Muscle of leg (tissue), 11 donors: ENCODE measurements around the gene TAF13. TPM values are rescaled to one million over a fixed set of nuclear protein-coding genes. Genes with fewer than 3 reads are reported as not detected.
A peak's percentile ranks its signal among the peaks of the same experiment; 100 is the strongest.

Experiments
- DNase-seq: peaks from one replicate; pipeline ENCODE4 v3.0.0; 2013
- H3K27ac ChIP-seq: one replicate; pipeline ENCODE4 v1.5.1; 2013; ENCODE audit warnings: mild to moderate bottlenecking, low read length, control low read depth
- H3K27me3 ChIP-seq: one replicate; pipeline ENCODE4 v1.6.1; 2013; ENCODE audit warnings: low read length; ENCODE audit not compliant: control insufficient read depth, insufficient read depth
- H3K36me3 ChIP-seq: one replicate; pipeline ENCODE4 v1.6.1; 2013; ENCODE audit warnings: low read length; ENCODE audit not compliant: control insufficient read depth, insufficient read depth
- H3K4me1 ChIP-seq: one replicate; pipeline ENCODE4 v1.6.1; 2013; ENCODE audit warnings: low read length; ENCODE audit not compliant: control insufficient read depth, insufficient read depth
- H3K4me3 ChIP-seq: one replicate; pipeline ENCODE4 v1.5.1; 2013; ENCODE audit warnings: low read length, control low read depth
- H3K9me3 ChIP-seq: replicated peaks from 2 replicates; pipeline ENCODE4 v1.6.1; 2013; ENCODE audit warnings: low read depth, low read length; ENCODE audit not compliant: control insufficient read depth
- WGBS: methylation state at CpG from one replicate; pipeline ENCODE4 v1.1.5; 2013; ENCODE audit warnings: missing lambda C conversion rate; ENCODE audit not compliant: insufficient coverage; 5-methylcytosine and 5-hydroxymethylcytosine counted together
- polyA plus RNA-seq, 8 donors: library from polyadenylated mRNA; unstranded; fragments of 120-200 nt; gene quantifications; one replicate each; pipeline versions ENCODE4 v1.2.1 to v1.2.3, GENCODE V29; 2013; ENCODE audit warnings: inconsistent platforms in 1 of 8, low replicate concordance in 1 of 8; ENCODE audit not compliant: insufficient read length in 8 of 8, insufficient read depth in 1 of 8
- total RNA-seq: library from RNA; stranded (reverse); fragments of 120-200 nt; gene quantifications from one replicate; pipeline ENCODE4 v1.2.4, GENCODE V29; 2013

TAF13 gene
- total and polyA plus RNA-seq, 9 donors = 17.7 to 54.4 (median 43.3) TPM

DNA sequence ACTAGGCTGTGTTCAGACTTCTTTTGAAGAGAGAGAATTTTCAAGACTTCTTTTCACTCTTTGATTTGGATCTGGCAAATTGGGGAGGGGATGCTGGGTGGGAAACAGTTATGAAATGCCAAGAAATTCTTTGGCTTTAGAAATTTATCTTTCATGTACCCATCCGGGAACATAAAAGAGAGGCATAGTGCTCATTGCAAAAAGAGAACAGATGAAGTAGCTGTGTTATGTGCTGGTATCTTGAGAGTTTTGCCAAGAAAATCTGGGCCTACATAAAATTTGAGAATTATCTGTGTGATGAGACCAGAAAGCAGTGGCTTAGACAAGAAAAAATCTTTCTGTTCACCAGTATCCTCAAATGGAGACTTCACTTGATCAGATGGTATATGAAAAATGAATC, 19.1 kb upstream of the TAF13 start:
- H3K36me3 ChIP-seq = peaks cover 17% of the 10 kb centered on the region
- H3K27me3 ChIP-seq = no peaks in the 10 kb centered on the region
- H3K9me3 ChIP-seq = no peaks in the 10 kb centered on the region
- H3K4me3 ChIP-seq = no peak overlapping the region
- WGBS = no CpG with 5 or more reads among the region's 1 CpG
- no peak overlapping the region for H3K27ac ChIP-seq
- DNase-seq = no peak
- peaks cover 18% of the 10 kb centered on the region for H3K4me1 ChIP-seq

DNA sequence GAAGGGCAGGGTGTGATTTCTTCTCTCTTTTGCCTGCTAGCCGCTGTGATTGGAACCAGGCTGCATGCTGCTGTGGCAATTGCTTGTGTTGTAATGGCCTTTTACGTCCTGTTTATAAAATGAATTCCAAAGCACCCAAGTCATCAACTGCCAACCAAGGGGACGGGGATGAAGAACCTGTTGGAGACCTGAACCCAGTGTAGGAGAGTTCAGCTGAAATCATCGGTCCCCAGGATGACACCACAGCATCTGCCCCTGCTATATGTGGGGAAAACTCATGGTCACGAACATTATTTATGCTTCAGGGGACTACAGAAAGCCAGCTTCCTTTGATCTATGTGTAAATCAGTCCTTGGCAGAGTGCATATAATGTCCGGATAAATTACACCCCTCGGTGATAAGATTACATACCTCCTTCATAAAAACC, 18.6 kb upstream of the TAF13 start:
- Histone ChIP-seq H3K36me3 (peaks cover 17% of the 10 kb centered on the region), H3K27me3 (no peaks in the 10 kb centered on the region), H3K4me3 (no peak overlapping the region), H3K27ac (no peak overlapping the region), H3K4me1 (peaks cover 20% of the 10 kb centered on the region), H3K9me3 (no peaks in the 10 kb centered on the region)
- 100% methylated on average over 1 of the region's 7 CpGs for WGBS
- DNase-seq = no peak

DNA sequence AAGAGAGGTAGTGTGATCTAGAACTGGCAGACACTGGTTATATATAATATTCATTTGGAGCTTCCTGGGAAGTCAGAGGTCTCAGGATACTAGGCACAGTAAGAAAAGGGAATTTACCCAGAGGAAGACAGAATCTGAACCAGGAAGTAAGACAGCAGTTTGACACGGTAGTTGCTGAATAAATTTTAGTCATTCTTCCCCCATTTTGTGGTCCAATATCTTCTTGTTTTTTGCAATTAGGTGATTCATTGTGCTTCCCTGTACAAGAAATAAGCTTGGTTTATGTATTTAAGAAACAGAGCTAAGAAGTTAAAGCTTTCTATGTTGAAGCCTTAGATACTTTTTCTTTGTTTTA, 16.0 kb upstream of the TAF13 start:
- H3K27ac ChIP-seq = peak overlapping the region; percentile 92
- H3K4me3 ChIP-seq = peak overlapping the region; percentile 61
- H3K36me3 ChIP-seq = peaks cover 17% of the 10 kb centered on the region
- WGBS = no CpG with 5 or more reads among the region's 1 CpG
- H3K27me3 ChIP-seq = no peaks in the 10 kb centered on the region
- no peaks in the 10 kb centered on the region for H3K9me3 ChIP-seq
- H3K4me1 ChIP-seq = peaks cover 28% of the 10 kb centered on the region
- DNase-seq = peak; percentile 30

DNA sequence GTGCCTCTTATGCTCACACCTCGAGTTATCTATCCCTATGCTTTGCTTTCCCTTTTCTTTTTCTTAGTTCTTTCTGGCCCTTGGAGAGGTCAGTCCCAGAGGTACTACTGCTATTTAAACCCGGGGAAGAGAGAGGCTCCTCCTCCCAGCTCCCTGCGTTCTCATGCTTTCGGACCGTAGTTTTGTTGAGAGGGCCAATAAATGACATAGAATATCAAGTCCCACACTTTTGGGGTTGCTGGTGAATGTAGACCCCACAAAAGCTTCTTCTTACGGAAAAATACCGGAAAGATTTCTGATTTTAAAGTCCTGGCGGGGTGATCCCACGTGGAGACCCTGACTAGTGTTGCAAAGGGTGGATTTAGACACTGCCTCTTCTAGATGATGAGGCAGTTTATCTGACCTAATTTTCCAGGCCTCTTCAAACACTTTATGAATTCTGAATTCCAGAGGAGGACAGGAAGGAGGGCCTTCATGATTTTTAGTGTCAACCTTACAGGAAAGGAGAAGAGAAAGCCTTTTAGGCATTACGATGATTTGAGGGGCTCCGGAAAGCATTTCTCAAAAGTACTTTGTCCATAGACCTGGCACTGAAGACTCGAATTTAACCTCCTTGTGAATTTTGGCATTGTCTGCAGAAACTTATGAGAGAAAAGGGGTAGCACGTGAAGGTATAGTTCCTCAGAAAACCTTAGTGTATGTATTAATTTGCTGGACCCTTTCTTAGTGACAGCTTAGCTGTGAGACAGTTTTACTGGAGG, 15.5 kb upstream of the TAF13 start:
- H3K27me3 ChIP-seq = no peaks in the 10 kb centered on the region
- peak; percentile 84 for DNase-seq
- H3K4me3 ChIP-seq = peak overlapping the region; percentile 61
- H3K27ac ChIP-seq = peak overlapping the region; percentile 92
- H3K36me3 ChIP-seq = peaks cover 17% of the 10 kb centered on the region
- peaks cover 28% of the 10 kb centered on the region for H3K4me1 ChIP-seq
- 0% methylated on average over 2 of the region's 13 CpGs for WGBS
- H3K9me3 ChIP-seq = no peaks in the 10 kb centered on the region

DNA sequence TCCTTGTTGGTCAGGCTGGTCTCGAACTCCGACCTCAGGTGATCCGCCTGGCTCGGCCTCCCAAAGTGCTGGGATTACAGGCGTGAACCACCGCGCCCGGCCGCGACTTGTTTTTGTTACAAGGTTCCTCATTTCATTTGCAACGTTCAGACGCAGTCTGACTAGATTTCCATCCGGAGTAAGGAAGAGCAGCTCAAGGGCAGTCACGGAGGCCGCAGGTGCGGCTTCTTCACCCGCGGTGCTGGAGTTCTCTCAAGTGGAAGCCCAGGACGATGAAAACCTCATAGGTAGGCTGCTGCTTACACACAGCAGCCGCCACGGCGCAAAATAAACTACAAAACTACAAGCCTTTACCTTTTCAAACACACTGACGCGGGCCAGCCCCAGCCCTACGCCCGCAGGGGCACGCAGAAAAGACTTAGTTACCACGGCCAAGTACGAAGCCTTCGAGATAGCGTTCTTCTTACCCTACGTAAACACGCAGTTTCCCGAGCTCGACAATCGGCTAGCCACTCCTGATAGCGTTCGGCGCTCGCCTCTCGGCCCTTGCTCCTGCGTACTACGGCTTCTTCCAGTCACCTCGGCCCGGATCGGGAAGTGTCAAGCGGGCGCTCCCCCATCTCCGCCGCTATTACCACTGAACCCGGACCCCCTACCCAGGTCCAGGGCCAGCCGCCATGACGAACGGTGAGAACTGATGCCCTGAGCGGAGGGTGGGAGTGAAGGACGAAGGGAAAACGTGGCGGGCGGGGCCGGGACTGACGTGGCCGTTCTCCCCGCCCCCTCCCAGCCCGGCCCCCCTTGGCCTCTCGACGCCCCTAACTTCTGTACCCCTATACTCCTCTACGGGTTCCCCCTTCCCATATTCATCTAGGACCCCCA, 14.6 kb upstream of the TAF13 start, which contains the start of gene TMEM167B:
TMEM167B (plus strand) TSS at position 569 of the 882 bp plus-strand sequence; CDS start at position 678, 109 bp downstream.
- Histone ChIP-seq H3K27me3 (no peaks in the 10 kb centered on the region), H3K9me3 (no peaks in the 10 kb centered on the region), H3K36me3 (peaks cover 17% of the 10 kb centered on the region), H3K4me1 (peaks cover 28% of the 10 kb centered on the region), H3K4me3 (peak within 1 kb of the TSS; percentile 61), H3K27ac (peak within 1 kb of the TSS; percentile 92)
- WGBS = 10% methylated on average over 42 of the region's 67 CpGs
- peak; percentile 98 for DNase-seq

DNA sequence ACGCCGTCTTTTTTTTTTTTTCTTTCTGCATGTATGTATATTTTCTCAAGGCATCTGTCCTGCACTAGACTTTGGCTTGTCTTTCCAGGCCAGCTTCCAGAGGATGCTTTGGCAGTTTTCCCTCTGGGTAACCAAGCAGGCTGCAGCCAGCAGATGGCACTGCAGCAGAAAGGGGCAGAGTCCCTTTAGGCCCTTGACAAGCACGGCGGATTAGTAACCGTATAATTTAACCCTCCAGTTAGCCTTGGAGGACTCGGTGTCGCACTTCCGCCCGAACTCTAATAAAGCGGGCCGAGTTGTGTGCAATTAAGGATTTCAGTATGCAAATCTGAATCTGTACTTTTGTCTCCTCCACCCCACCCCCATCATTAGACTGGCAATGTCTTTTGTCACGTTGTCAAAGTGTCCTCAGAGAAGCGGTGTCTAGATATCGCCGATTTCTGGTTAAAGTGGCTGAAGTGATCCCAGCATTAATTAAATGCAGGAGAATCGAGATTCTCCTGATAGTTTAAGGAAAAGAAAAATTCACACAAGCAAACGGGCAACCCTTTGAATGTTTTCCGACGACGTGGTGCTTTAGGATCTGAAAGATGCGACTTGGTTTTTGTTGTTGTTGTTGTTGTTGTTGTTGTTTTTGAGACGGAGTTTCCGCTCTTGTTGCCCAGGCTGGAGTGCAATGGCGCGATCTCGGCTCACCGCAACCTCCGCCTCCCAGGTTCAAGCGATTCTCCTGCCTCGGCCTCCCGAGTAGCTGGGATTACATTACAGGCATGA, 13.6 kb upstream of the TAF13 start:
- Histone ChIP-seq H3K4me3 (peak overlapping the region; percentile 15), H3K27ac (peak overlapping the region; percentile 92), H3K9me3 (no peaks in the 10 kb centered on the region), H3K27me3 (no peaks in the 10 kb centered on the region), H3K4me1 (peaks cover 28% of the 10 kb centered on the region), H3K36me3 (peaks cover 14% of the 10 kb centered on the region)
- peak; percentile 86 for DNase-seq
- WGBS = 69% methylated on average over 13 of the region's 31 CpGs

DNA sequence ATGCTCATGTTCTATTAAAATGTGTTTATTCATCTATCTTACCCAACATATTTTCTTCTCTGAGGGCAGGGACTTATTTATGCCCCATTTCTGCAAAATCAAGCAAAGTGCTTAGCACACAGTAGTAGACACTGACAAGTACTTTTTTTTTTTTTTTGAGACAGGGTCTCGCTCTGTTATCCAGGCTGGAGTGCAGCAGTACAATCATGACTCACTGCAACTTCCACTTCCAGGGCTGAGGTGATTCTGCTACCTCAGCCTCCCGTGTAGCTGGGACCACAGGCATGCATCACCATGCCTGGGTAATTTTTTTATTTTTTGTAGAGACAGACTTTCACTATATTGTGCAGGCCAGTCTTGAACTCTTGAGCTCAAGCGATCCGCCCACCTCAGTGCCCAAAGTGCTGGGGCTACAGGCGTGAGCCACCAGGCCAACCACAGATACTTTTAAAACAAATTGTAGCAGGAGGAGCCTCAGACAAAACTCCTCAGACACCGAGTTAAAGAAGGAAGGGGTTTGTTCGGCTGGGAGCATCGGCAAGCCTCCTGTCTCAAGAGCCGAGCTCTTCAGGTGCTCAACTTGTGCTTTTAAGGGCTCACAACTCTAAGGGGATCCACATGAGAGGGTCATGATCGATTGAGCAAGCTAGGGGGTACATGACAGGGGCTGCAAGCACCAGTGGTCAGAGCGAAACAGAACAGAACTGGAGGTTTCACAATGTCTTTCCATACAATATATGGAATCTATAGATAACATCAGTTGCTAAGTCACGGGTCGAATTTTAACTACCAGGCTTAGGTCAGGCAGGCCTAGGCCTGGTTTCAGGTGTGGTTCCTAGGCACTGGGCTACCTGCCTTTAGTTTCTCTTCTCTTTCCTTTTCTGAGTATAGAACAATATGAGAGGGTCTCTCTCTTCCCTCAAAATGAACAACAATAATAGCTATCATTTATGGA, 9.0 kb upstream of the TAF13 start:
- H3K4me1 ChIP-seq = peaks cover 13% of the 10 kb centered on the region
- no peak for DNase-seq
- no peak overlapping the region for H3K4me3 ChIP-seq
- no peak overlapping the region for H3K27ac ChIP-seq
- H3K27me3 ChIP-seq = no peaks in the 10 kb centered on the region
- no peaks in the 10 kb centered on the region for H3K9me3 ChIP-seq
- 71% methylated on average over 5 of the region's 13 CpGs for WGBS
- H3K36me3 ChIP-seq = no peaks in the 10 kb centered on the region

DNA sequence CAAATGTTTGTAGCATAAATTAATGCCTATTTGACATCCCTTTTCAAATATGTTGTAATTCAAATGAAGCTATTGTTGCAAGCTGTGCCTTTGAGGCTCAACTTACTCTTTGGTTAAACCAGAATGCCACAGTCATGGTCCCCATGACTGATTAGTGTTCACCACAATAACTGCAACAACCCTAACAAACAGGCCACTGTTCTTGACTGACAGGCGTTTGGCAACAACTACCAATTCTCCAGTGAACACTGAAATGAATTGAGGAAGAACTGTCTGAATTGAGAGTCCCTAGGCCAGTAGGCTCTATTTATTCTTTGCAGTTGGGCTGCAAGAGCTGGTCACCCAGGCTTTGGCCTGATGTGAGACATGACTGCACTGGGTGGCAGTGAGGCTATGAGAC, 8.1 kb upstream of the TAF13 start:
- Histone ChIP-seq H3K9me3 (no peaks in the 10 kb centered on the region), H3K27ac (no peak overlapping the region), H3K27me3 (no peaks in the 10 kb centered on the region), H3K4me1 (peaks cover 4% of the 10 kb centered on the region), H3K4me3 (no peak overlapping the region), H3K36me3 (no peaks in the 10 kb centered on the region)
- DNase-seq = peak; percentile 15
- 20% methylated on average over 1 of the region's 1 CpG for WGBS

DNA sequence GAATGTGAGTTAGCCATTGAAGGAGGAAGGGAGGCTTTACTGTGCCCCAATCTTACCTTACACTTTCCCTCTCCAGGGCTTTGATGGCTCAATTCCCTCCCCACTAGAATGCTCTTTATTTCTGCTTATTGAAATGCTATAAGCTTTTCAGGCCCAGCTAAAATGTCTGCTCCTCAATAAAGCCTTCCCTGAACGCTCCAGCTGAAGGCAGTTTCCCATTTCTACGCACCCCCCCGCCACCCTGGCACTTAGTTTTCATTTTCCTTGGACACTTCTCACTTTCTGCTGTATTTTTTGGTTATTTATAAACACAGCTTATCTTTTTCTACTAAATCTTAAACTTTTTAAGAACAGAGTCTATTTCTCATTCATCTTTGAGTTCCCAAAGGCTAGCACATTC, 7.7 kb upstream of the TAF13 start:
- no peaks in the 10 kb centered on the region for H3K27me3 ChIP-seq
- H3K4me1 ChIP-seq = no peaks in the 10 kb centered on the region
- H3K36me3 ChIP-seq = no peaks in the 10 kb centered on the region
- 67% methylated on average over 1 of the region's 3 CpGs for WGBS
- H3K9me3 ChIP-seq = no peaks in the 10 kb centered on the region
- no peak for DNase-seq
- H3K27ac ChIP-seq = no peak overlapping the region
- H3K4me3 ChIP-seq = no peak overlapping the region
